22Rv1 (cell line): ENCODE data around the gene COLGALT1.
"Not testable (repeated sequence)": the region's sequence is repeated elsewhere in the genome, so short reads cannot be mapped to it uniquely, and the experiment has no call there.

Source experiments
- H3K27ac ChIP-seq: fragments of 450-650 bp; 2 replicates; pipeline ENCODE4 v1.5.1; 2017
- ZFX ChIP-seq: fragments of 450-650 bp; IDR thresholded peaks from 2 replicates; pipeline ENCODE4 v1.6.1; 2017; ENCODE audit warnings: antibody characterized with exemption, borderline replicate concordance
- TF ChIP-seq, protein P1 (sequence below): fragments of 450-650 bp; IDR thresholded peaks from 2 replicates; pipeline ENCODE4 v1.5.1; 2017; ENCODE audit warnings: mild to moderate bottlenecking

Gene COLGALT1

DNA sequence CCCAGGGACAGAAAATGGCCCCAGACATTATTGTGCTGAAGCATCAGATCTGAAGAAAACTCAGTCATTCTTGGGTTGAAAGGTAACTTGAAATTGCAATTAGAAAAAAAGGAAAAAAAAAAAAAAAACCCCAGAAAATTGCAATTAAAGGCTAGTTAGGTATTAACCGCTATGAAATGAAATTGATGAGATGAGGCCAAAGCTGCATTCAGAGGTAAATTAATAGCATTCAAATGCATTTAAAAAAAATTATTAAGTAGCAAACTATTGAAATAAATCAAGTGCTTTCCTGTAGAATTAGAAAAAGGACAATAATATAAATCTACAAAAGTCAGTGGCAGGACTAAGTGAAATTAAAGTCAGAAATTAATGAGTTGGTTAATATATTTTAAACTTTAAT lies 37.6 kb upstream of the COLGALT1 start:
- TF ChIP-seq, protein P1, sequence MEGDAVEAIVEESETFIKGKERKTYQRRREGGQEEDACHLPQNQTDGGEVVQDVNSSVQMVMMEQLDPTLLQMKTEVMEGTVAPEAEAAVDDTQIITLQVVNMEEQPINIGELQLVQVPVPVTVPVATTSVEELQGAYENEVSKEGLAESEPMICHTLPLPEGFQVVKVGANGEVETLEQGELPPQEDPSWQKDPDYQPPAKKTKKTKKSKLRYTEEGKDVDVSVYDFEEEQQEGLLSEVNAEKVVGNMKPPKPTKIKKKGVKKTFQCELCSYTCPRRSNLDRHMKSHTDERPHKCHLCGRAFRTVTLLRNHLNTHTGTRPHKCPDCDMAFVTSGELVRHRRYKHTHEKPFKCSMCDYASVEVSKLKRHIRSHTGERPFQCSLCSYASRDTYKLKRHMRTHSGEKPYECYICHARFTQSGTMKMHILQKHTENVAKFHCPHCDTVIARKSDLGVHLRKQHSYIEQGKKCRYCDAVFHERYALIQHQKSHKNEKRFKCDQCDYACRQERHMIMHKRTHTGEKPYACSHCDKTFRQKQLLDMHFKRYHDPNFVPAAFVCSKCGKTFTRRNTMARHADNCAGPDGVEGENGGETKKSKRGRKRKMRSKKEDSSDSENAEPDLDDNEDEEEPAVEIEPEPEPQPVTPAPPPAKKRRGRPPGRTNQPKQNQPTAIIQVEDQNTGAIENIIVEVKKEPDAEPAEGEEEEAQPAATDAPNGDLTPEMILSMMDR, result no peak
- TF ChIP-seq ZFX, result no peak
- H3K27ac ChIP-seq, result no peak overlapping the region

DNA sequence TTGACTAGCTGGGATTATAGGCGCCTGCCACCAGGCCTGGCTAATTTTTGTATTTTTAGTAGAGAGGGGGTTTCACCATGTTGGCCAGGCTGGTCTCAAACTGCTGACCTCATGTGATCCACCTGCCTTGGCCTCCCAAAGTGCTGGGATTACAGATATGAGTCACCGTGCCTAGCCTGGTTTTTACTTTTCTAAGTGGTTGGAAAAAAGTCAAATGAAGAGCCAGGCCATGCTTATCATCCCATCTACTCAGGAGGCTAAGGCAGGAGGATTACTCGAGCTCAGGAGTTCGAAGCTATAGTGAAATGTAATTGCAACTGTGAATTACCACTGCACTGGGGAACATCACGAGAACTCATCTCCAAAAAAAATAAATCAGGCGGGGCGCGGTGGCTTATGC lies 36.8 kb upstream of the COLGALT1 start:
- H3K27ac ChIP-seq, result not testable (repeated sequence)

DNA sequence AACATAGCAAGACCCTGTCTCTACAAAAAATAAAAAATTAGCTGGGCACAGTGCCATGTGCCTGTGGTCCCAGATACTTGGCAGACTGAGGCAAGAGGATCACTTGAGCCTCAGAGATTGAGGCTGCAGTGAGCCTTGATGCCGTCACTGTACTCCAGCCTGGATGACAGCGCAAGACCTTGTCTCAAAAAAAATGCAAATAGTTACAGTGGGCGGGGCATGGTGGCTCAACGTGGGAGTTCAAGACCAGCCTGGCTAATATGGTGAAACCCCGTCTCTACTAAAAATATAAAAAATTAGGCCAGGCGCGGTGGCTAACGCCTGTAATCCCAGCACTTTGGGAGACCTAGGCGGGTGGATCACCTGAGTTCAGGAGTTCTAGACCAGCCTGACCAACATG lies 35.5 kb upstream of the COLGALT1 start:
- TF ChIP-seq ZFX, result no peak
- TF ChIP-seq, protein P1, result no peak

DNA sequence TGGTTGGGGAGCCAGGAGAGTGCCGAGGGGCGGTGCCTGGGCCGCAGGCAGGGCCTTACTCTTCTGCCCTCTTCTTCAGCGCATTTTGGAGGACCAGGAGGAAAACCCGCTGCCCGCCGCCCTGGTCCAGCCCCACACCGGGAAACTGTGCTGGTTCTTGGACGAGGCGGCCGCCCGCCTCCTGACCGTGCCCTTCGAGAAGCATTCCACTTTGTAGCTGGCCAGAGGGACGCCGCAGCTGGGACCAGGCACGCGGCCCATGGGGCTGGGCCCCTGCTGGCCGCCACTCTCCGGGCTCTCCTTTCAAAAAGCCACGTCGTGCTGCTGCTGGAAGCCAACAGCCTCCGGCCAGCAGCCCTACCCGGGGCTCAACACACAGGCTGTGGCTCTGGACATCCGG lies 34.6 kb upstream of the COLGALT1 start:
- TF ChIP-seq, protein P1, result no peak
- TF ChIP-seq ZFX, result no peak
- no peak overlapping the region for H3K27ac ChIP-seq

More for the DNA sequence above, 35.5 kb upstream of the COLGALT1 start:
- no peak overlapping the region for H3K27ac ChIP-seq

DNA sequence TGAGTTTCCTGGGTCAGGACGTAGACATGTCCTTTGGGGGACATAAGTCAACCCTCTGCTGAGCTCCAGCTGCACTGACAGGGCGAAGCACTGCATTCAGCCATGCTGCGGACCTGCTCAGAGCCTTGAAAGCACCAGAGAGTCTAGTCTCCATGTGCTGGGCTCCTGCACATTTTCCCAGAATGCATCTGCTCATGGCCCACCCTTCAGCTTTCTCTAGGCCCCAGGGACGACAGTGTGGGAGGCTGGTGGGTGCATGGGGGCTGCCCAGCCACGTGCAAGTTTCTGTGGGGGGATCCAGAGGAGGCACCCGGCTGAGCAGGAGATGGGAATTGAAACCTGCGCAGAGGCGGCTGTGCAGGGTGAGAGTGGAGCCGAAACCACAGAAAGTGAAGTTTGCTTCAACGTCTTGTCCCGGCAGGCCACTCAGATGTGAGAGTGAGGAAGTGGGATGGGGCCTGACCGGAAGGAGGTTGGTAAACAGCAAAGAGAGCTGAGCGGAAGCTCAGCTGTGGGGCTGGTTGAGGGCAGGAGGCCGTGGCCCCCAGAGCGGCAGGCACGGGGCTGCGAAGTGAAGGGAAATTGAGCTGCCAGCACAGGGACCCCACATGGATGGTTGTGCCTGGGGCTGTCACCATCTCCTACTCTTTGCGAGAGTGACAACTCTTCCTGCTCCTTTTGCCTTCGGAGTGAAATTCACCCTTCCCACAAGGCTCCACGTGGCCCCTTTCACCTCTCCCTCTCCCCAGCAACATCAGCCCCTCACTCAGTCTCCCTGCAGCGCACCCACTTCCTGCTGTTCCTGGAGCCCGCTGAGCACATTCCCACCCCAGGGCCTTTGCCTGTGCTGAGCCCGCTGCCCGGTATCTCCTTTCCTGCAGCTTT lies 32.2 kb upstream of the COLGALT1 start:
- no peak overlapping the region for H3K27ac ChIP-seq

DNA sequence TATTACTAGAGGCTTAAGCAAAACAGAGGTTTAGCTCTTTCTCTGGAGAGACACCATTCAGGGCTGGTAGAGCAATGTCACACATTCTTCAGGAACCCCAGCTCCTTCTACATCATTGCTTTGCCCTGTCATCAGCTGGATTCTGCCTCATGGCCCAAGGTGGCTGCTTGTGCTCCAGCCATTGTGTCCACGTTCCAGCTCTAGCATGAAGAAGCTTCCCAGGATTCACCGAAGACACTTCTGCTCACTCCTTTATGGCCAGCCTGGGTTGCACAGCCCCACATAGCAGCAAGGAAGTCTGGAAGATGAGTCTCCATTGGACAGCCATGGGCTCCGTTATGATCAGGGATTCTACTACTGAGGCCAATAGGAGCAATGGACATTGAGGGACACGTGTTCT lies 30.8 kb upstream of the COLGALT1 start:
- no peak for TF ChIP-seq ZFX
- TF ChIP-seq, protein P1, result no peak
- no peak overlapping the region for H3K27ac ChIP-seq

More for the DNA sequence above, 32.2 kb upstream of the COLGALT1 start:
- TF ChIP-seq, protein P1, result no peak
- TF ChIP-seq ZFX, result no peak

DNA sequence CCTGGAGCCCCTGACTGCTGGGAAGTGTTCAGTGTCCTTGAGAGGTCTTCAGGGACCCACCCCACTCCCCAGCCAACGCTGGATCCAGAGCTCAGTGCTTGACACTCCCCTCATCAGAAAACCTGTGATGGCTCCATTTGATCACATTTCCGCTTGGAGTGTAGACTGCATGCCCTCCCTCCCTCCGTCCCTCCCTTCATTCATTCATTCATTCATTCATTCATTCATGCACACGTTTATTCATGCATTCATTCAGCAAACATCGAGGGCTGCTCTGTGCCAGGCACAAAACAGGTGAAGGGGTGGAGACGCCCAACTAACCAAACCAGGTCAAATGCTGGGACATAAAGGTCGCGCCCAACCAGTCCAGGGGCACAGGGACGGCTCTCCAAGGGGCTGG lies 30.3 kb upstream of the COLGALT1 start:
- no peak for TF ChIP-seq ZFX
- no peak overlapping the region for H3K27ac ChIP-seq

DNA sequence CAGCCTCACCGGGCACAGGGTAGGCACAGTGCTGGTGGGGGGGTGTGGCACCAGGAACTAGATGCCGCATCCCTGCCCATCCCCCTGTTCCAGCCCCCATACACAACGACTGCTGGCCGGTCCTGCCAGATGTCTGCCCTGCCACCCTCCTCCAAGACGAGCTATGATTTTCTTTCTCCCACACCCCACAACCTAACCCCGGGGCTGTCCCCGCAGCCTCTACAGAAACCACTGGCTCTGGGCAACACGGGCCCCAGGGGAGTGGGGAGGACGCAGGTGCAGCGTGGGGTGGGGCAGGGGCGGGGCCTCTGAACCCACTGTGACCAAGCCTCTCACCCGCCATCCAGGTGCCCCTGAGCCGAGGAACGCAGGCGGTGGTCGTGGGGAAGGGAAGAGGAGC lies 28.5 kb upstream of the COLGALT1 start:
- no peak for TF ChIP-seq ZFX
- TF ChIP-seq, protein P1, result no peak
- no peak overlapping the region for H3K27ac ChIP-seq
